Measurements from ENCODE around the gene BST1.

BST1 gene

GRCh38 chr4:15711762-15712161, 8.9 kb downstream of the BST1 start:
- no peak for DNase-seq (ENCODE audit: low spot score)

GRCh38 chr4:15712214-15712613, 9.3 kb downstream of the BST1 start:
- TF ChIP-seq CTCF (IDR thresholded peaks at IDR 0.05; ENCODE audit: extremely low read depth, missing control alignments), result no peak
- DNase-seq (ENCODE audit: low spot score), result no peak

More at GRCh38 chr4:15711762-15712161, 8.9 kb downstream of the BST1 start:
- TF ChIP-seq CTCF (IDR thresholded peaks at IDR 0.05; ENCODE audit: extremely low read depth, missing control alignments), result no peak

- no peak for DNase-seq (ENCODE audit: low spot score)
- no peak for TF ChIP-seq CTCF (IDR thresholded peaks at IDR 0.05; ENCODE audit: extremely low read depth, missing control alignments)
These were observed 11.3 kb downstream of the BST1 start for GRCh38 chr4:15714141-15714540.

GRCh38 chr4:15714646-15715435, 12.0 kb downstream of the BST1 start:
- no peak for TF ChIP-seq CTCF (IDR thresholded peaks at IDR 0.05; ENCODE audit: extremely low read depth, missing control alignments)
- no peak for DNase-seq (ENCODE audit: low spot score)

GRCh38 chr4:15716115-15716514, 13.2 kb downstream of the BST1 start:
- no peak for TF ChIP-seq CTCF (IDR thresholded peaks at IDR 0.05; ENCODE audit: extremely low read depth, missing control alignments)
- no peak for DNase-seq (ENCODE audit: low spot score)

- no peak for TF ChIP-seq CTCF (IDR thresholded peaks at IDR 0.05; ENCODE audit: extremely low read depth, missing control alignments)
- no peak for DNase-seq (ENCODE audit: low spot score)
These were observed 14.2 kb downstream of the BST1 start for GRCh38 chr4:15717086-15717485.

GRCh38 chr4:15717657-15718416, 15.0 kb downstream of the BST1 start:
- no peak for DNase-seq (ENCODE audit: low spot score)
- no peak for TF ChIP-seq CTCF (IDR thresholded peaks at IDR 0.05; ENCODE audit: extremely low read depth, missing control alignments)

All from GM20000 (cell line).